A172 (cell line): Measurements from ENCODE around the gene PFKP. TPM values are rescaled to one million over a fixed set of nuclear protein-coding genes. Genes with fewer than 3 reads are reported as not detected.
A peak's percentile ranks its signal among the peaks of the same experiment; 100 is the strongest.

Experiments used
- DNase-seq: peaks from one replicate; pipeline ENCODE4 v3.0.0-alpha.2; 2015; ENCODE audit warnings: low spot score
- total RNA-seq: library from RNA; depleted of rRNA; stranded (reverse); fragments of >200 nt; shearing (Covaris generic); gene quantifications from 2 replicates; pipeline ENCODE4 v1.2.3, GENCODE V29; 2014

The PFKP gene
- total RNA-seq, 1 experiment from 2014 or later = 244 TPM

GRCh38 chr10:3135006-3135405 is 67.7 kb downstream of the PFKP start:
- no peak for DNase-seq

GRCh38 chr10:3136336-3136735 is 69.0 kb downstream of the PFKP start:
- DNase-seq = no peak

- no peak for DNase-seq
Observed at GRCh38 chr10:3136763-3137611, 69.6 kb downstream of the PFKP start.

GRCh38 chr10:3137958-3138726 is 70.8 kb downstream of the PFKP start:
- DNase-seq = no peak

- no peak for DNase-seq
Observed at GRCh38 chr10:3139216-3139910, 72.0 kb downstream of the PFKP start.

GRCh38 chr10:3140280-3140679 is 72.9 kb downstream of the PFKP start:
- no peak for DNase-seq

- no peak for DNase-seq
Observed at GRCh38 chr10:3141351-3142005, 74.1 kb downstream of the PFKP start.

- DNase-seq = no peak
Observed at GRCh38 chr10:3142146-3142875, 75.0 kb downstream of the PFKP start.

GRCh38 chr10:3143366-3143765 is 76.0 kb downstream of the PFKP start:
- no peak for DNase-seq

GRCh38 chr10:3143791-3144434 is 76.6 kb downstream of the PFKP start:
- no peak for DNase-seq

GRCh38 chr10:3145366-3145765 is 78.0 kb downstream of the PFKP start:
- no peak for DNase-seq

GRCh38 chr10:3146289-3146688 is 78.9 kb downstream of the PFKP start:
- DNase-seq = no peak

GRCh38 chr10:3147117-3147820 is 79.9 kb downstream of the PFKP start:
- no peak for DNase-seq

GRCh38 chr10:3148041-3148440 is 80.7 kb downstream of the PFKP start:
- DNase-seq = no peak

- DNase-seq = no peak
Observed at GRCh38 chr10:3148994-3149393, 81.6 kb downstream of the PFKP start.

GRCh38 chr10:3149918-3150317 is 82.6 kb downstream of the PFKP start:
- no peak for DNase-seq

GRCh38 chr10:3150366-3150765 is 83.0 kb downstream of the PFKP start:
- no peak for DNase-seq

- DNase-seq = no peak
Observed at GRCh38 chr10:3150961-3151360, 83.6 kb downstream of the PFKP start.

- peak; percentile 50 for DNase-seq
Observed at GRCh38 chr10:3151889-3152565, 84.7 kb downstream of the PFKP start.

GRCh38 chr10:3152566-3152935 is 85.2 kb downstream of the PFKP start:
- no peak for DNase-seq
